ENCODE measurements around the gene WNK1. TPM values are rescaled to one million over a fixed set of nuclear protein-coding genes. Genes with fewer than 3 reads are reported as not detected.
"Not testable (repeated sequence)": the region's sequence is repeated elsewhere in the genome, so short reads cannot be mapped to it uniquely, and the experiment has no call there.

WNK1 gene
- polyA plus RNA-seq, 1 donor = 56.4 TPM

DNA sequence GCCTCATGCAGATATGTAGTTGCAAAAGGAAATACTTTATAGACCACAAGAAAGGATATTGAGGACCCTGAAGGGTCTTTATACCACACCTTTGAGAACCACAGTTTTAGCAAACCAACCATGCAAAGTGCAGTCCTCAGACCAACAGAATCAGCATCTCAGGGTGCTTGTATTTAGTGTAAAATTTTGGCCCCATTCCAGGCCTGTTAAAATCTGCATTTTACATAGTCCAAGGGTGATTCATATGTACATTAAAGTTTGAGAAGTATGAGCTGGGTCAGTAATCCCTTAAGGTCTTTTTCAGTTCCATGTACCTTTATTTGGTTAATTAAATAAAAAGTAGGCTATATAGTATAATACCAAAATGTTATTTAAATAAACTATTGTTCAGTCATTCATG, 91.2 kb downstream of the WNK1 start:
- Histone ChIP-seq H3K4me1 (ENCODE audit: control insufficient read depth, insufficient read depth, low read length) (no peaks in the 10 kb centered on the region), H3K4me3 (ENCODE audit: low read length) (no peak overlapping the region), H3K36me3 (ENCODE audit: control insufficient read depth, insufficient read depth, low read length) (peaks cover 4% of the 10 kb centered on the region), H3K27me3 (ENCODE audit: control insufficient read depth, insufficient read depth, low read length) (no peaks in the 10 kb centered on the region), H3K27ac (ENCODE audit: low read length) (no peak overlapping the region), H3K9me3 (ENCODE audit: control insufficient read depth, low read depth, low read length) (no peaks in the 10 kb centered on the region)
- DNase-seq = no peak

DNA sequence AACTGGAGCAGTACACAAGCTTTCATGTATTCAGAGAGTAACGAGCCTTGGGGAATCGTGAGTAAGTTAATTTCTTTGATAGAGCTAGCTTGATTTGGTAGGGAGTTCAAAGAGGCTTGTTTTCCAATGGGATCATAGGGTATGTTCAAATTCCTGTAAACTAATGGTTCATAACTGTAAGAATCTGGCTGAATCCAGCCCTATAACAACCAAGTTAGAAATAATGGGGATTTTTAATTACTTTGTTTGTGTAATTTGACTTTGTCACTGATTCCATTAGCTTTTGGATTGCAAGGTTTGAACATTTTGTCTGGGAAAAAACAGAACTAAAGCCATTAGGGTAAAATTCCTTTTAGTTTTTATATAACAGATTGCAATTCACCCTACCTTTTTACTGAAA, 94.0 kb downstream of the WNK1 start:
- Histone ChIP-seq H3K27ac (ENCODE audit: low read length) (no peak overlapping the region), H3K4me1 (ENCODE audit: control insufficient read depth, insufficient read depth, low read length) (no peaks in the 10 kb centered on the region), H3K9me3 (ENCODE audit: control insufficient read depth, low read depth, low read length) (no peaks in the 10 kb centered on the region), H3K36me3 (ENCODE audit: control insufficient read depth, insufficient read depth, low read length) (peaks cover 2% of the 10 kb centered on the region), H3K4me3 (ENCODE audit: low read length) (no peak overlapping the region), H3K27me3 (ENCODE audit: control insufficient read depth, insufficient read depth, low read length) (no peaks in the 10 kb centered on the region)
- WGBS (ENCODE audit: insufficient coverage, low lambda C conversion rate) = 60% methylated on average over 1 of the region's 2 CpGs
- DNase-seq = no peak

DNA sequence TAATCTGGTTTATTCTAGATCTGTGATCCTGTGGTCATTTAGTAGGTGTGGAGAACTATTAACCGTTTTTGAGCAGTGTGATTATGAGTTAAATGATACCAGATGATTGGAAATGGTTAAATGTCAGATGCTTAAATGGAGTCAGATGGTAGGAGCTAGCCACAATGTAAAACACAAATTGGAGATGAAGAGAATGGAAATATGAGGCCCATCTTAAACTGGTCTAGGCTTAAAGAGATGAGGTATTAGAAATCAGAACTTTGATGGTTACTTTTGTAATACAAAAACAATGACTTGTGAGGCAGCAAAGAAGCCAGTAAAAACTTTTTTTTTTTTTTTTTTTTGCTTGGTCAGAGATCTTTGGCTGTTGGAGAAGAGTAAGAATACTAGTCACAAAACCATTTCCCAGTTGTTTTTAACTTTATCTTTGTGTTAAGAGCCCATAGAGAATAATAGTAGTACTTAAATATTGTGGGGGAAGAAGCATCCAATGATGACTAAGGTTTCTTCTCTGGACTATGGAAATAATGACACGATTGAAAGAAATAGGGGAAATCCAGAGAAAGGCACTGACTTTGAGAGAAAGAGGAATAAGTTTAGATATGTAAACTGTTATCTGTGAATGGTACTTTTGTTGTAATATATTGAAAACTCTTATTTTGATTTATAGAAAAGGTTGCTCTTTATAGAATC, 95.9 kb downstream of the WNK1 start:
- peaks cover 2% of the 10 kb centered on the region for H3K36me3 ChIP-seq (ENCODE audit: control insufficient read depth, insufficient read depth, low read length)
- H3K9me3 ChIP-seq (ENCODE audit: control insufficient read depth, low read depth, low read length) = no peaks in the 10 kb centered on the region
- no peak overlapping the region for H3K4me3 ChIP-seq (ENCODE audit: low read length)
- no peaks in the 10 kb centered on the region for H3K27me3 ChIP-seq (ENCODE audit: control insufficient read depth, insufficient read depth, low read length)
- WGBS (ENCODE audit: insufficient coverage, low lambda C conversion rate) = 100% methylated on average over 1 of the region's 2 CpGs
- H3K4me1 ChIP-seq (ENCODE audit: control insufficient read depth, insufficient read depth, low read length) = no peaks in the 10 kb centered on the region
- no peak overlapping the region for H3K27ac ChIP-seq (ENCODE audit: low read length)
- no peak for DNase-seq

DNA sequence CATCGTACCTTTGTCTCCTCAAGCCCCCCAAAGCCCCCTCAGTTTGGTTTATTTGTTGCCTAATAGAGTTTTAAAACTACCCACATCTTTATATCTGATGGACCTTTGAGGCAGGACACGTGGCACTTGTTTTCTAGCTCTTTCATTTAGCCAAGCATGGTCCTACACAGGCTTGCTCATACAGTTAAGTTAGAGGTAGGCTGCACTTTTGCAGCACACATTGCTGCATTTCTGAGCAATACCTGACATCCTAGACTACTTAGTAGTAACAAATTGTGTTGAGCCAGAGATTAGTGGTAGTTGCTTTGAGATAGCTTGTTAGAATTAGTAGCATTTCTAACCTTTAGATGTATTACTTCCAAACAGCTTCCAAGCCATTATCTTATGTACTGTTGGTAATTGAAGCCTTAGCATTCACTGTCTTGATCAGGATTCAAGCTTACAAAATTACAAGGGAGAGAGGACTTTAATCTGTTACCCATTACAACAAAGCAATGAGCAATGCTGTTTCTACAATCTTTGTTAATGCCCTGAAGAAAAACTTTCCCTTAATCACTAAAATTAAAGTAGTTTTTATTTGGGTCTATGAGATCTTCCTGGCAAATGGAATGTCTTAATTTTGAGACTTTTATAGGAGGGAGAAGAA, 96.6 kb downstream of the WNK1 start:
- Histone ChIP-seq H3K4me3 (ENCODE audit: low read length) (no peak overlapping the region), H3K9me3 (ENCODE audit: control insufficient read depth, low read depth, low read length) (no peaks in the 10 kb centered on the region), H3K27me3 (ENCODE audit: control insufficient read depth, insufficient read depth, low read length) (no peaks in the 10 kb centered on the region), H3K27ac (ENCODE audit: low read length) (no peak overlapping the region), H3K4me1 (ENCODE audit: control insufficient read depth, insufficient read depth, low read length) (no peaks in the 10 kb centered on the region), H3K36me3 (ENCODE audit: control insufficient read depth, insufficient read depth, low read length) (peaks cover 2% of the 10 kb centered on the region)
- 60% methylated on average over 1 of the region's 2 CpGs for WGBS (ENCODE audit: insufficient coverage, low lambda C conversion rate)
- DNase-seq = no peak

DNA sequence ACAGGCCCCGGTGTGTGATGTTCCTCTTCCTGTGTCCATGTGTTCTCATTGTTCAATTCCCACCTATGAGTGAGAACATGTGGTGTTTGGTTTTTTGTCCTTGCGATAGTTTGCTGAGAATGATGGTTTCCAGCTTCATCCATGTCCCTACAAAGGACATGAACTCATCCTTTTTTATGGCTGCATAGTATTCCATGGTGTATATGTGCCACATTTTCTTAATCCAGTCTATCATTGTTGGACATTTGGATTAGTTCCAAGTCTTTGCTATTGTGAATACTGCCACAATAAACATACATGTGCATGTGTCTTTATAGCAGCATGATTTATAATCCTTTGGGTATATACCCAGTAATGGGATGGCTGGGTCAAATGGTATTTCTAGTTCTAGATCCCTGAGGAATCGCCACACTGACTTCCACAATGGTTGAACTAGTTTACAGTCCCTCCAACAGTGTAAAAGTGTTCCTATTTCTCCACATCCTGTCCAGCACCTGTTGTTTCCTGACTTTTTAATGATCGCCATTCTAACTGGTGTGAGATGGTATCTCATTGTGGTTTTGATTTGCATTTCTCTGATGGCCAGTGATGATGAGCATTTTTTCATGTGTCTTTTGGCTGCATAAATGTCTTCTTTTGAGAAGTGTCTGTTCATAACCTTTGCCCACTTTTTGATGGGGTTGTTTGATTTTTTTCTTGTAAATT, 97.5 kb downstream of the WNK1 start:
- H3K36me3 ChIP-seq (ENCODE audit: control insufficient read depth, insufficient read depth, low read length); H3K27me3 ChIP-seq (ENCODE audit: control insufficient read depth, insufficient read depth, low read length); H3K4me1 ChIP-seq (ENCODE audit: control insufficient read depth, insufficient read depth, low read length); H3K9me3 ChIP-seq (ENCODE audit: control insufficient read depth, low read depth, low read length); H3K4me3 ChIP-seq (ENCODE audit: low read length); H3K27ac ChIP-seq (ENCODE audit: low read length); DNase-seq: not testable (repeated sequence)
- WGBS (ENCODE audit: insufficient coverage, low lambda C conversion rate) = no CpG with 5 or more reads among the region's 4 CpGs

DNA sequence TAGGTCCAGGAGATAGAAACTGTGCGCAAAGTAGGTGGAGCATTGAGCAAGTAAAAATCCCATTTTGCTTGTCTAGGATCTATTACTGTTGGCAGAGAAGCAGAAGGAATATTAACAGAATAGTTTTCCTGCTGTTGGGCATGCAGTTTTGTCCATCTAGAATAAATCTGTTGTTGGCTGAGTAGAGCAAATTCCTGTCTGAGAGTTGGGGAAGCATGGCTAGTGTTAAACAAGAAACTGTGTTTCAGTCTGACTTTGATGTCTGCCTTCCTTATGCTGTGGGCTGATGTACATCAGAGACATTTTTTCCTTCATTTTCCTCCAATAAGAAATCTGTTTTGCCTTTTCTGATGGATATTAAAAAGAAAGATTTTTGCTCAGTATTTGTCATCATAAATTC, 99.0 kb downstream of the WNK1 start:
- Histone ChIP-seq H3K9me3 (ENCODE audit: control insufficient read depth, low read depth, low read length) (no peaks in the 10 kb centered on the region), H3K36me3 (ENCODE audit: control insufficient read depth, insufficient read depth, low read length) (no peaks in the 10 kb centered on the region), H3K4me1 (ENCODE audit: control insufficient read depth, insufficient read depth, low read length) (no peaks in the 10 kb centered on the region), H3K4me3 (ENCODE audit: low read length) (no peak overlapping the region), H3K27ac (ENCODE audit: low read length) (no peak overlapping the region), H3K27me3 (ENCODE audit: control insufficient read depth, insufficient read depth, low read length) (no peaks in the 10 kb centered on the region)
- WGBS (ENCODE audit: insufficient coverage, low lambda C conversion rate) = no CpG with 5 or more reads among the region's 1 CpG
- DNase-seq = no peak

DNA sequence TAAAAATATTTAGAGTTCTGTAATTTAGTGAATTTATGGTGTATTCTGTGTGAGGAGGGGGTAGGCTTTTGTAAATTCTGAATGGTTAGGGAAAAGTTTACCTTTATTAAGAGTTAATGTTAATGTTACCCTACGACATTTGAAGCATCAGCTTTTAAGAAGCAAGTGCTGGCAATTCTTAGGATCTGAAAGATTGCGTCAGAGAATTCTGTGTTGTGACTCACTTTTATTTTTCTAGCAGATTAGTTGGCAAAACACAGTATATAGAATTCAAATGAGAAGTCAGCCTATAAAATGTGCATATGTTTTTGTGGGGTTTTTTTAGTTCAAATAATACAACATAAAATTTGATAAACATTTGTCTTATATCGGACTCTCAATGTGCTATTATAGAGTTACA, 99.5 kb downstream of the WNK1 start:
- 100% methylated on average over 1 of the region's 3 CpGs for WGBS (ENCODE audit: insufficient coverage, low lambda C conversion rate)
- H3K4me3 ChIP-seq (ENCODE audit: low read length) = no peak overlapping the region
- H3K9me3 ChIP-seq (ENCODE audit: control insufficient read depth, low read depth, low read length) = no peaks in the 10 kb centered on the region
- no peak overlapping the region for H3K27ac ChIP-seq (ENCODE audit: low read length)
- DNase-seq = no peak
- no peaks in the 10 kb centered on the region for H3K36me3 ChIP-seq (ENCODE audit: control insufficient read depth, insufficient read depth, low read length)
- H3K27me3 ChIP-seq (ENCODE audit: control insufficient read depth, insufficient read depth, low read length) = no peaks in the 10 kb centered on the region
- no peaks in the 10 kb centered on the region for H3K4me1 ChIP-seq (ENCODE audit: control insufficient read depth, insufficient read depth, low read length)

DNA sequence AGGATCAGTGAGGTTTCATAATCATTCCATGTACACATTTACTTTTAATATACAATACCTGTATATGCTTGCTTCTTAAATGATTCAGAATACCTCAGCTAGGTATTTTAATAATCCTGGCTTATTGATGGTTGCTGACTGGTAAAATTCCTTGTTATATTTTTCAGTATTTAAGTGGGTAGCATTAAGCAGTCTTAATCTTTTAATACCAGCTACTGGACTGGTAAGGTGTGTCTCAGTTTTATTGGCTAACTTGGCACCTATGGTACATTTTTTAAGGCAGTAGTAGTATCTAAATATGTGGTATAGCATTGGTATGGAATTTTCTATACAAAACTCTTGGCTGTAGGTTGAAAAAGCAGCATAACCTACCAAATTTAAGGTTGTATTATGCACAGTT, 100.5 kb downstream of the WNK1 start:
- Histone ChIP-seq H3K36me3 (ENCODE audit: control insufficient read depth, insufficient read depth, low read length) (peaks cover 4% of the 10 kb centered on the region), H3K9me3 (ENCODE audit: control insufficient read depth, low read depth, low read length) (no peaks in the 10 kb centered on the region), H3K27ac (ENCODE audit: low read length) (no peak overlapping the region), H3K4me1 (ENCODE audit: control insufficient read depth, insufficient read depth, low read length) (no peaks in the 10 kb centered on the region), H3K4me3 (ENCODE audit: low read length) (no peak overlapping the region), H3K27me3 (ENCODE audit: control insufficient read depth, insufficient read depth, low read length) (no peaks in the 10 kb centered on the region)
- DNase-seq = no peak

DNA sequence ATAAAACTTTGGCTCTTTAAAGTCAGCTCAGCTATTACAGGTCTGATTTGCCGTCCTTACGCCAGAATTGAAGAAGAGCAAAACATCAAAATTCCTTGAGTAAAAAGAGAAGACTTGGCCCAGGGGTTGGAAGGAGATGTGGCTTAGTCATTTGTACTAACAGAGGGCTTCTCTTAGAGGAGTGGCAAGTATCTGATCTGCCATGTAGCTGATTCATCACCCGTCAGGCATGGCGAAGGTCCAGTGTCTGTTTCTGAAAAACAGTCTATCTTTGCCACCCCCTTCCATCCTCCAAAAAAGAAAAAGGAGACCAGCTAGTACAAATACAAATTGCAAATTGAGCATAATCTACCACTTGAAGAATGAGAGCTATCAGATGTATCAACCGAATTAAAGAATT, 105.2 kb downstream of the WNK1 start:
- 100% methylated on average over 1 of the region's 5 CpGs for WGBS (ENCODE audit: insufficient coverage, low lambda C conversion rate)
- no peaks in the 10 kb centered on the region for H3K27me3 ChIP-seq (ENCODE audit: control insufficient read depth, insufficient read depth, low read length)
- no peak overlapping the region for H3K27ac ChIP-seq (ENCODE audit: low read length)
- no peaks in the 10 kb centered on the region for H3K9me3 ChIP-seq (ENCODE audit: control insufficient read depth, low read depth, low read length)
- H3K36me3 ChIP-seq (ENCODE audit: control insufficient read depth, insufficient read depth, low read length) = peaks cover 33% of the 10 kb centered on the region
- no peaks in the 10 kb centered on the region for H3K4me1 ChIP-seq (ENCODE audit: control insufficient read depth, insufficient read depth, low read length)
- DNase-seq = no peak
- H3K4me3 ChIP-seq (ENCODE audit: low read length) = no peak overlapping the region

DNA sequence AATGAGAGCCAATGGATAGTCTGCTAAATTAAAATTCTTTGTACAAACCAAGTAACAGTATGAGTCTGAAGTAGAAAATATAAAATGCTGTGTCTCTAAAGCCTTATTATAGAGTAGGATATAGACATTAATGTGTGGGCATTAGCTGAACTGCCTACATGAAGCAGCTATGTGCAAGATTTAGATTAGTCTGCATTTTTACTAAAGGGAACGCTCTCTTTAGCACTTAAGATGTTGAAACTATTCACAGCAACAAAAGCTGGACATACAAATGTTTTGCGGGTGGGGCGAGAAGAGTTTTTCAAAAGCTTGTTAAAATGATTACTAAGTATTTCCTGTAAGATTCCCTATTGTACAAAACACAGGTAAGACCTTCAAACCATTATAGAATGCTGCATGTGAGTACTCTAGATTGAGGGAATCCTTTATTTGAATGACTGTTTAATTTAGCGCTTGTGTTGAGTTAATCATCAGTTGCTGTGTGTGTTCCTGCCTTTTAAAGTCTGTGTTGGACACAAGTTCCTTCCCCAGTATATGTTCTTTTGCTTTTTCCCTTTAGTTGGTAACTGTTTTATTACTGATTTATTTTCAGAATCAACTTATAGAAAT, 110.0 kb downstream of the WNK1 start:
- DNase-seq = no peak
- peaks cover 51% of the 10 kb centered on the region for H3K36me3 ChIP-seq (ENCODE audit: control insufficient read depth, insufficient read depth, low read length)
- no peak overlapping the region for H3K27ac ChIP-seq (ENCODE audit: low read length)
- no peaks in the 10 kb centered on the region for H3K4me1 ChIP-seq (ENCODE audit: control insufficient read depth, insufficient read depth, low read length)
- no peak overlapping the region for H3K4me3 ChIP-seq (ENCODE audit: low read length)
- H3K27me3 ChIP-seq (ENCODE audit: control insufficient read depth, insufficient read depth, low read length) = no peaks in the 10 kb centered on the region
- WGBS (ENCODE audit: insufficient coverage, low lambda C conversion rate) = 90% methylated on average over 2 of the region's 4 CpGs
- no peaks in the 10 kb centered on the region for H3K9me3 ChIP-seq (ENCODE audit: control insufficient read depth, low read depth, low read length)

Data from large intestine (tissue), 3 donors.